Endothelial cell of umbilical vein (primary cell): ENCODE data around the gene MLF1. TPM values are rescaled to one million over a fixed set of nuclear protein-coding genes. Genes with fewer than 3 reads are reported as not detected.

Experiments used
- BruUV-seq: library from RNA; stranded (reverse); fragments of 400-500 nt; replicated peaks from 2 replicates; lab custom pipeline; 2021; lab: Mats Ljungman, UMichigan
- CTCF ChIA-PET: fragments of 300-600, 350-600 bp; sonication (Branson Sonifier 250); formaldehyde crosslinking; loops from one replicate; lab custom pipeline; 2021; ENCODE audit warnings: antibody characterized with exemption, inconsistent platforms; lab: Charles Lee
- POLR2A ChIA-PET: fragments of 300-600, 350-600 bp; sonication (Branson Sonifier 250); formaldehyde crosslinking; loops from one replicate; lab custom pipeline; 2021; ENCODE audit warnings: antibody characterized with exemption, inconsistent platforms; lab: Charles Lee
- DNase-seq: peaks from one replicate; pipeline ENCODE4 v3.0.0-alpha.2; 2011; ENCODE audit warnings: low read depth, low spot score
- FAIRE-seq: peaks from 2 replicates; lab custom pipeline; 2011; peaks lifted over from hg19 to GRCh38; lab: Jason Lieb, UNC
- H2AFZ ChIP-seq: 2 replicates; pipeline ENCODE4 v1.6.0; 2012; ENCODE audit warnings: low read depth, low read length, control low read depth, inconsistent platforms
- H3K27ac ChIP-seq: 2 replicates; pipeline ENCODE4 v1.5.1; 2011; ENCODE audit warnings: low read depth, mild to moderate bottlenecking, control low read depth, low read length, moderate library complexity; ENCODE audit not compliant: insufficient read depth
- H3K27me3 ChIP-seq, 2 experiments: 2 replicates each; pipeline versions ENCODE4 v1.6.0 to v1.6.1; 2011; ENCODE audit warnings: low read length in 2 of 2, mixed read lengths in 1 of 2; ENCODE audit not compliant: control insufficient read depth in 2 of 2, insufficient read depth in 2 of 2
- H3K36me3 ChIP-seq, 2 experiments: 2 replicates in 1 of 2; 3 replicates in 1 of 2; pipeline ENCODE4 v1.5.1; 2011; ENCODE audit warnings: low read length in 2 of 2, mild to moderate bottlenecking in 1 of 2, moderate library complexity in 1 of 2; ENCODE audit not compliant: control insufficient read depth in 2 of 2, insufficient read depth in 2 of 2; ENCODE audit errors: extremely low read depth in 1 of 2
- H3K4me1 ChIP-seq: 3 replicates; pipeline ENCODE4 v1.5.1; 2011; ENCODE audit warnings: mild to moderate bottlenecking, low read length; ENCODE audit not compliant: control insufficient read depth, insufficient read depth; ENCODE audit errors: extremely low read depth
- H3K4me2 ChIP-seq: 2 replicates; pipeline ENCODE4 v1.6.1; 2011; ENCODE audit warnings: low read length, control low read depth, mixed read lengths; ENCODE audit not compliant: insufficient read depth
- H3K4me3 ChIP-seq, 3 experiments: fragments of 200-600 bp in 1 of 3; sonication (generic), shearing (Covaris generic) in 1 of 3; replicated peaks in 1 of 3; 2 replicates each; pipeline ENCODE4 v1.5.1; 2011 to 2016; ENCODE audit warnings: control low read depth in 3 of 3, low read length in 3 of 3, mild to moderate bottlenecking in 2 of 3, inconsistent platforms in 1 of 3, low read depth in 1 of 3, moderate library complexity in 1 of 3; ENCODE audit not compliant: insufficient read depth in 1 of 3
- H3K79me2 ChIP-seq: 2 replicates; pipeline ENCODE4 v1.6.0; 2012; ENCODE audit warnings: low read length, inconsistent platforms; ENCODE audit not compliant: control insufficient read depth, insufficient read depth
- H3K9ac ChIP-seq: replicated peaks from 2 replicates; pipeline ENCODE3; 2011; ENCODE audit warnings: low read length, control low read depth; ENCODE audit not compliant: insufficient read depth; ENCODE audit errors: extremely low read depth
- H3K9me1 ChIP-seq: replicated peaks from 3 replicates; pipeline ENCODE4 v1.6.0; 2011; ENCODE audit warnings: mild to moderate bottlenecking, low read length; ENCODE audit not compliant: control insufficient read depth, insufficient read depth; ENCODE audit errors: extremely low read depth
- H3K9me3 ChIP-seq: replicated peaks from 2 replicates; pipeline ENCODE4 v1.5.1; 2012; ENCODE audit warnings: low read length, inconsistent platforms; ENCODE audit not compliant: control insufficient read depth, insufficient read depth
- H4K20me1 ChIP-seq: replicated peaks from 2 replicates; pipeline ENCODE3; 2011; ENCODE audit warnings: mild to moderate bottlenecking, low read length; ENCODE audit not compliant: control insufficient read depth, insufficient read depth; ENCODE audit errors: extremely low read depth
- CTCF ChIP-seq, 2 donors: IDR thresholded peaks; 1 replicate in 1 of 2; 2 replicates in 1 of 2; pipeline ENCODE4 v1.5.1; 2011; ENCODE audit warnings: low read length in 2 of 2, mild to moderate bottlenecking in 2 of 2, moderate library complexity in 2 of 2, control low read depth in 1 of 2, inconsistent platforms in 1 of 2, low read depth in 1 of 2; ENCODE audit not compliant: insufficient read depth in 1 of 2; ENCODE audit errors: extremely low read depth in 1 of 2
- EZH2 ChIP-seq: IDR thresholded peaks from 2 replicates; pipeline ENCODE4 v1.6.1; 2012; ENCODE audit warnings: borderline replicate concordance, low read depth, mild to moderate bottlenecking, moderate library complexity, low read length, inconsistent platforms; ENCODE audit not compliant: severe bottlenecking
- FOS ChIP-seq: IDR thresholded peaks from 2 replicates; pipeline ENCODE4 v1.6.1; 2011; ENCODE audit warnings: mild to moderate bottlenecking, low read length, moderate library complexity, borderline replicate concordance; ENCODE audit not compliant: insufficient read depth
- GATA2 ChIP-seq: IDR thresholded peaks from 2 replicates; pipeline ENCODE4 v1.7.0; 2011; ENCODE audit warnings: low read depth, mild to moderate bottlenecking, moderate library complexity, mixed read lengths, low read length; ENCODE audit not compliant: insufficient read length, insufficient read depth
- JUN ChIP-seq: IDR thresholded peaks from 2 replicates; pipeline ENCODE4 v1.6.1; 2011; ENCODE audit warnings: borderline replicate concordance, low read depth; ENCODE audit not compliant: insufficient read length, insufficient read depth
- MYC ChIP-seq: IDR thresholded peaks from one replicate; pipeline ENCODE4 v1.6.1; 2011; ENCODE audit warnings: mild to moderate bottlenecking, low read depth, low read length
- POLR2A ChIP-seq: IDR thresholded peaks from 2 replicates; pipeline ENCODE4 v1.6.1; 2012; ENCODE audit warnings: low read depth, mild to moderate bottlenecking, control low read depth, low read length
- POLR2AphosphoS5 ChIP-seq: IDR thresholded peaks from 2 replicates; pipeline ENCODE4 v1.6.1; 2012; ENCODE audit warnings: low read depth, mild to moderate bottlenecking, control low read depth, low read length, moderate library complexity; ENCODE audit not compliant: insufficient read depth
- dilution Hi-C: fragments of 300-500 bp; cut with MboI; formaldehyde crosslinking; loops from one replicate; pipeline ENCODE4 v1.15.0; 2019; ENCODE audit warnings: low sequenced_read_pairs; ENCODE audit not compliant: extremely low pct_ligation_motif_present
- intact Hi-C: fragments of 100-400 bp; cut with micrococcal nuclease; formaldehyde crosslinking; loops from one replicate; pipeline ENCODE4 v1.10.0; 2022
- polyA plus RNA-seq, 4 experiments: library from polyadenylated mRNA; depleted of rRNA in 3 of 4; stranded (reverse) in 3 of 4; unstranded in 1 of 4; fragments of >200 nt; gene quantifications; 2 replicates each; pipeline versions ENCODE4 v1.2.1 to v1.2.3, GENCODE V29; 2011 to 2012; ENCODE audit warnings: missing spikeins in 1 of 4
- total RNA-seq: library from RNA; stranded (reverse); gene quantifications from 2 replicates; pipeline ENCODE4 v1.2.3, GENCODE V29; 2021
- TF ChIP-seq, protein P1 (sequence below): IDR thresholded peaks from 2 replicates; pipeline ENCODE4 v1.6.1; 2011; ENCODE audit not compliant: insufficient read depth, insufficient read length

Gene MLF1
- total and polyA plus RNA-seq, 2 donors (not counting 3 experiments of a cell fraction or from before 2014, with no cell fraction given), result 3.0 to 5.3 TPM

GRCh38 chr3:158573714-158574113, 2.7 kb downstream of the MLF1 start:
- BruUV-seq, result no TSS peak
- dilution Hi-C loops, result no loop called here
- Histone ChIP-seq H2AFZ (no peak overlapping the region), H4K20me1 (no peaks in the 10 kb centered on the region), H3K27me3 (no peaks in the 10 kb centered on the region), H3K9me1 (no peaks in the 10 kb centered on the region), H3K9ac (no peak overlapping the region), H3K4me3 (no peak overlapping the region), H3K36me3 (no peaks in the 10 kb centered on the region), H3K27ac (no peak overlapping the region), H3K4me2 (no peak overlapping the region), H3K79me2 (no peaks in the 10 kb centered on the region), H3K9me3 (no peaks in the 10 kb centered on the region), H3K4me1 (no peaks in the 10 kb centered on the region)
- TF ChIP-seq EZH2 (no peak), CTCF (IDR thresholded peaks at IDR 0.05; ENCODE audit: extremely low read depth in 1 of 2, insufficient read depth in 1 of 2, low read depth in 1 of 2, low read length in 2 of 2) (no peak), FOS (no peak), POLR2A (no peak), POLR2AphosphoS5 (no peak), JUN (no peak), MYC (no peak), GATA2 (no peak)
- TF ChIP-seq, protein P1, sequence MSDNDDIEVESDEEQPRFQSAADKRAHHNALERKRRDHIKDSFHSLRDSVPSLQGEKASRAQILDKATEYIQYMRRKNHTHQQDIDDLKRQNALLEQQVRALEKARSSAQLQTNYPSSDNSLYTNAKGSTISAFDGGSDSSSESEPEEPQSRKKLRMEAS, result no peak
- DNase-seq (no peak), FAIRE-seq (no peak)
- ChIA-PET POLR2A (no interaction called here), CTCF (interaction anchor here (0.6 kb wide), 1 partner anchor 330 kb away, joined by 3 read pairs; no protein-coding TSS in a partner anchor)
- intact Hi-C loops, result loop anchor here (5.0 kb wide), 1 partner anchor 89 kb away; no protein-coding TSS in a partner anchor
